PC-3 (cell line): ENCODE results near the gene LGALS9B.
"Not testable (repeated sequence)": the region's sequence is repeated elsewhere in the genome, so short reads cannot be mapped to it uniquely, and the experiment has no call there.

Source experiments
- EZH2 ChIP-seq: fragments of 300-600 bp; sonication (generic); IDR thresholded peaks from one replicate; pipeline ENCODE4 v1.6.1; 2017; ENCODE audit warnings: antibody characterized with exemption, mild to moderate bottlenecking, low read length; ENCODE audit not compliant: unreplicated experiment
- TF ChIP-seq, protein P1 (sequence below): fragments of 300-600 bp; sonication (generic); conservative IDR thresholded peaks from 2 replicates; pipeline ENCODE4 v1.5.1; 2017; ENCODE audit warnings: antibody characterized with exemption, low read depth, mild to moderate bottlenecking, low read length

GRCh38 chr17:20418838-20419237 is 48.5 kb downstream of the LGALS9B start:
- TF ChIP-seq, protein P1, sequence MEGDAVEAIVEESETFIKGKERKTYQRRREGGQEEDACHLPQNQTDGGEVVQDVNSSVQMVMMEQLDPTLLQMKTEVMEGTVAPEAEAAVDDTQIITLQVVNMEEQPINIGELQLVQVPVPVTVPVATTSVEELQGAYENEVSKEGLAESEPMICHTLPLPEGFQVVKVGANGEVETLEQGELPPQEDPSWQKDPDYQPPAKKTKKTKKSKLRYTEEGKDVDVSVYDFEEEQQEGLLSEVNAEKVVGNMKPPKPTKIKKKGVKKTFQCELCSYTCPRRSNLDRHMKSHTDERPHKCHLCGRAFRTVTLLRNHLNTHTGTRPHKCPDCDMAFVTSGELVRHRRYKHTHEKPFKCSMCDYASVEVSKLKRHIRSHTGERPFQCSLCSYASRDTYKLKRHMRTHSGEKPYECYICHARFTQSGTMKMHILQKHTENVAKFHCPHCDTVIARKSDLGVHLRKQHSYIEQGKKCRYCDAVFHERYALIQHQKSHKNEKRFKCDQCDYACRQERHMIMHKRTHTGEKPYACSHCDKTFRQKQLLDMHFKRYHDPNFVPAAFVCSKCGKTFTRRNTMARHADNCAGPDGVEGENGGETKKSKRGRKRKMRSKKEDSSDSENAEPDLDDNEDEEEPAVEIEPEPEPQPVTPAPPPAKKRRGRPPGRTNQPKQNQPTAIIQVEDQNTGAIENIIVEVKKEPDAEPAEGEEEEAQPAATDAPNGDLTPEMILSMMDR: not testable (repeated sequence)
- TF ChIP-seq EZH2: not testable (repeated sequence)
